Lung (tissue), 12 donors: ENCODE measurements around the gene TACR2. TPM values are rescaled to one million over a fixed set of nuclear protein-coding genes. Genes with fewer than 3 reads are reported as not detected.

Experiments used
- ATAC-seq: fragments of 200-7000 bp; cut with Tn5 transposase; one replicate; pipeline ENCODE4 v1.9.1; 2020; ENCODE audit warnings: moderate number of reproducible peaks; ENCODE audit not compliant: insufficient read depth, low FRiP score
- DNase-seq, 3 donors: peaks; one replicate each; pipeline ENCODE4 v3.0.0-alpha.2; 2013 to 2017
- H3K27ac ChIP-seq, 2 donors: one replicate each; pipeline ENCODE4 v1.5.1; 2013; ENCODE audit warnings: mild to moderate bottlenecking in 2 of 2, moderate library complexity in 2 of 2, control low read depth in 1 of 2, inconsistent platforms in 1 of 2, low read depth in 1 of 2, low read length in 1 of 2
- H3K27me3 ChIP-seq, 3 donors: one replicate each; pipeline ENCODE4 v1.5.1; 2013; ENCODE audit warnings: low read length in 2 of 3; ENCODE audit not compliant: control insufficient read depth in 3 of 3, insufficient read depth in 3 of 3
- H3K36me3 ChIP-seq, 4 donors: one replicate each; pipeline ENCODE4 v1.5.1; 2013; ENCODE audit warnings: low read length in 4 of 4, mild to moderate bottlenecking in 1 of 4, moderate library complexity in 1 of 4; ENCODE audit not compliant: control insufficient read depth in 4 of 4, insufficient read depth in 4 of 4
- H3K4me1 ChIP-seq, 5 donors: one replicate each; pipeline ENCODE4 v1.5.1; 2013; ENCODE audit warnings: low read length in 5 of 5, mild to moderate bottlenecking in 2 of 5, moderate library complexity in 1 of 5; ENCODE audit not compliant: control insufficient read depth in 5 of 5, insufficient read depth in 5 of 5
- H3K4me3 ChIP-seq: one replicate; pipeline ENCODE4 v1.5.1; 2013; ENCODE audit warnings: mild to moderate bottlenecking, control low read depth, moderate library complexity
- H3K9ac ChIP-seq, 2 donors: one replicate each; pipeline ENCODE4 v1.5.1; 2013; ENCODE audit warnings: low read length in 2 of 2, control low read depth in 1 of 2; ENCODE audit not compliant: insufficient read depth in 1 of 2
- H3K9me3 ChIP-seq, 4 donors: one replicate each; pipeline ENCODE4 v1.5.1; 2013; ENCODE audit warnings: low read length in 3 of 4, mild to moderate bottlenecking in 1 of 4, moderate library complexity in 1 of 4; ENCODE audit not compliant: control insufficient read depth in 4 of 4, insufficient read depth in 3 of 4
- WGBS, 2 donors: extraction: QIAGEN DNeasy Blood & Tissue Kit; methylation state at CpG; one replicate each; pipeline ENCODE4 v1.1.7; 2013; 5-methylcytosine and 5-hydroxymethylcytosine counted together
- polyA plus RNA-seq, 2 donors: library from polyadenylated mRNA; stranded (reverse); fragments of 200-250 nt; gene quantifications; one replicate each; pipeline ENCODE4 v1.2.1, GENCODE V29; 2013
- total RNA-seq, 2 donors: library from RNA; depleted of rRNA in 1 of 2; stranded (reverse); fragments of >200 nt in 1 of 2; gene quantifications; one replicate each; pipeline ENCODE4 v1.2.1, GENCODE V29; 2014 to 2021
- TF ChIP-seq, protein P1 (sequence below): IDR thresholded peaks from 2 replicates; pipeline ENCODE4 v1.5.1; 2012; ENCODE audit warnings: mild to moderate bottlenecking; ENCODE audit errors: control extremely low read depth, extremely low read depth
- donor health status: control.
- donor health status: control.
- donor health status: Bipolar disorder and iron deficiency.
- donor health status: healthy.
- donor health status: DM: yes; HTN: yes; CAD: no.

TACR2 gene
- total and polyA plus RNA-seq, 4 donors: 0.28 to 0.83 (median 0.50) TPM

- TF ChIP-seq, protein P1, sequence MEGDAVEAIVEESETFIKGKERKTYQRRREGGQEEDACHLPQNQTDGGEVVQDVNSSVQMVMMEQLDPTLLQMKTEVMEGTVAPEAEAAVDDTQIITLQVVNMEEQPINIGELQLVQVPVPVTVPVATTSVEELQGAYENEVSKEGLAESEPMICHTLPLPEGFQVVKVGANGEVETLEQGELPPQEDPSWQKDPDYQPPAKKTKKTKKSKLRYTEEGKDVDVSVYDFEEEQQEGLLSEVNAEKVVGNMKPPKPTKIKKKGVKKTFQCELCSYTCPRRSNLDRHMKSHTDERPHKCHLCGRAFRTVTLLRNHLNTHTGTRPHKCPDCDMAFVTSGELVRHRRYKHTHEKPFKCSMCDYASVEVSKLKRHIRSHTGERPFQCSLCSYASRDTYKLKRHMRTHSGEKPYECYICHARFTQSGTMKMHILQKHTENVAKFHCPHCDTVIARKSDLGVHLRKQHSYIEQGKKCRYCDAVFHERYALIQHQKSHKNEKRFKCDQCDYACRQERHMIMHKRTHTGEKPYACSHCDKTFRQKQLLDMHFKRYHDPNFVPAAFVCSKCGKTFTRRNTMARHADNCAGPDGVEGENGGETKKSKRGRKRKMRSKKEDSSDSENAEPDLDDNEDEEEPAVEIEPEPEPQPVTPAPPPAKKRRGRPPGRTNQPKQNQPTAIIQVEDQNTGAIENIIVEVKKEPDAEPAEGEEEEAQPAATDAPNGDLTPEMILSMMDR: no peak
- no peak overlapping the region for H3K9ac ChIP-seq
- peaks cover 20 to 43% (median 26%) of the 10 kb centered on the region in 4 donors for H3K36me3 ChIP-seq
- DNase-seq: no peak
- no peak overlapping the region for H3K4me3 ChIP-seq
- H3K27ac ChIP-seq: no peak overlapping the region
- no peak for ATAC-seq
- H3K27me3 ChIP-seq: no peaks in the 10 kb centered on the region
- H3K9me3 ChIP-seq: no peaks in the 10 kb centered on the region
- H3K4me1 ChIP-seq: peaks cover 0 to 4% (median 2%) of the 10 kb centered on the region in 5 donors
- WGBS, 2 donors: 72 to 74% methylated on average over 8 of the region's 8 CpGs
These were observed 26.8 kb downstream of the TACR2 start for GRCh38 chr10:69389827-69390490.

DNA sequence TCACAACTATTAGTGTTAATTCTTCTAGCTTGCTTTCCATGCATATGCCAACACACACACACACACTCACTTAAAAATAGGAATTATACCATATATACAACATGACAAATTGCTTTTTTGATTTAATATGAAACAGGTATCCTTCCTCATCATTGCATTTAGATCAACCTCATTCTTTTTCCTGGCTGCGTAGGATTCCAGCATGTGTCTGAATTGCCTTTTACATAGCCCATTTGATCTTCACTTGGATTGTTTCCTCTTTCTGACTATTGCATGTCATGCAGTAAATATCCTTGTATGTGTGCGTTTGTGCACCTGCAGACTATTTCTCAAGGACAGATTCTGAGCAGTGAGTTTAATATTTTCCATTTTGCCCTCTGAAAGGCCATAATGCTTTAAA, 28.2 kb downstream of the TACR2 start:
- Histone ChIP-seq H3K27ac (no peak overlapping the region), H3K4me1 (peaks cover 0 to 4% (median 2%) of the 10 kb centered on the region in 5 donors), H3K4me3 (no peak overlapping the region), H3K9ac (no peak overlapping the region), H3K36me3 (peaks cover 31 to 48% (median 37%) of the 10 kb centered on the region in 4 donors), H3K27me3 (no peaks in the 10 kb centered on the region), H3K9me3 (no peaks in the 10 kb centered on the region)
- TF ChIP-seq, protein P1: no peak
- DNase-seq: no peak
- 97 to 100% methylated on average over 2 of the region's 2 CpGs for WGBS, 2 donors
- no peak for ATAC-seq

DNA sequence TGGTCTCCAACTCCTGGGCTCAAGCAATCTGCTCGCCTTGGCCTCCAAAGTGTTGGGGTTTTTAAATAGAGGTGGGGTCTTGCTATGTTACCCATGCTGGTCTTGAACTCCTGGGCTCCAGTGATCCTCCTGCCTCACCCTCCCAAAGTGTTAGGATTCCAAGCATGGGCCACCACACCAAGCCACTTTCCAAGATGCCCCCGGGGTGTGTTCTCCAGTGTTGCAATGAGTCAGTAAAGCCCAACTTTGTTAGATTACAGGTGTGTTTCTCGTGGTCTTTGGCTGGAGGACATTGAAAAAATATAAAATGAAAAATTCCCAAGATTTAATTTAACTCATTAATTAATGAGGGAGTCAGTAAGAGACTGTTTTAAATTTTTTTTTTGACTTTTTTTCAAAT, 29.2 kb downstream of the TACR2 start:
- Histone ChIP-seq H3K9ac (no peak overlapping the region), H3K4me1 (peaks cover 0 to 4% (median 2%) of the 10 kb centered on the region in 5 donors), H3K36me3 (peaks cover 33 to 53% (median 38%) of the 10 kb centered on the region in 4 donors), H3K9me3 (no peaks in the 10 kb centered on the region), H3K27ac (no peak overlapping the region), H3K27me3 (no peaks in the 10 kb centered on the region), H3K4me3 (no peak overlapping the region)
- DNase-seq (no peak), ATAC-seq (no peak)
- TF ChIP-seq, protein P1: no peak
- WGBS, 2 donors: 91% methylated on average over 3 of the region's 3 CpGs
